Measurements from ENCODE around the gene FAM13C. TPM values are rescaled to one million over a fixed set of nuclear protein-coding genes. Genes with fewer than 3 reads are reported as not detected.

Gene FAM13C
- total and polyA plus RNA-seq, 9 of the 15 experiments (the other 6 are each of a cell fraction or from before 2014, with no cell fraction given) = not detected

- in situ Hi-C loops (cut with MboI) = no loop called here
- H2AFZ ChIP-seq (ENCODE audit: low read depth, low read length) = no peak overlapping the region
- no peak for ATAC-seq
- no peaks in the 10 kb centered on the region for H4K20me1 ChIP-seq (replicated peaks; ENCODE audit: control insufficient read depth, insufficient read depth, low read length)
- BruUV-seq (replicated peaks) = no TSS peak
- CTCF ChIA-PET (ENCODE audit: low intra/inter-chr PET ratio) = no interaction called here
- POLR2A ChIA-PET = no interaction called here
- H3K9me1 ChIP-seq (ENCODE audit: control insufficient read depth, insufficient read depth, low read length) = no peaks in the 10 kb centered on the region
- intact Hi-C loops (cut with micrococcal nuclease) = no loop called here
- 0 out of 2 replicates have a peak, but pooled peaks cover 3% of the 10 kb centered on the region for H3K9me3 ChIP-seq (replicated peaks; ENCODE audit: control insufficient read depth, insufficient read depth, low read depth, low read length)
- no peak overlapping the region for H3K9ac ChIP-seq (ENCODE audit: insufficient read depth in 1 of 2, low read depth in 2 of 2, low read length in 2 of 2)
- no peak for TF ChIP-seq SAFB2 (IDR thresholded peaks at IDR 0.05; ENCODE audit: borderline replicate concordance, low read depth, low read length, severe bottlenecking)
- no peak for TF ChIP-seq ZFP30 (CRISPR knock-in tag; IDR thresholded peaks at IDR 0.05; ENCODE audit: borderline replicate concordance)
- TF ChIP-seq NFATC3 (IDR thresholded peaks at IDR 0.05) = no peak
- TF ChIP-seq ETS1 (conservative IDR thresholded peaks at IDR 0.05; ENCODE audit: control insufficient read depth, low read depth, low read length) = no peak
- TF ChIP-seq HNRNPUL1 (IDR thresholded peaks at IDR 0.05; ENCODE audit: low read length) = no peak
- no peak for TF ChIP-seq TAL1 (IDR thresholded peaks at IDR 0.05)
- no peak for TF ChIP-seq ZNF24 (IDR thresholded peaks at IDR 0.05)
- no peak for TF ChIP-seq PCBP1 (IDR thresholded peaks at IDR 0.05; ENCODE audit: low read depth, low read length, poor library complexity, severe bottlenecking)
- no peak for TF ChIP-seq ILF3 (IDR thresholded peaks at IDR 0.05; ENCODE audit: borderline replicate concordance)
- TF ChIP-seq, protein P1, sequence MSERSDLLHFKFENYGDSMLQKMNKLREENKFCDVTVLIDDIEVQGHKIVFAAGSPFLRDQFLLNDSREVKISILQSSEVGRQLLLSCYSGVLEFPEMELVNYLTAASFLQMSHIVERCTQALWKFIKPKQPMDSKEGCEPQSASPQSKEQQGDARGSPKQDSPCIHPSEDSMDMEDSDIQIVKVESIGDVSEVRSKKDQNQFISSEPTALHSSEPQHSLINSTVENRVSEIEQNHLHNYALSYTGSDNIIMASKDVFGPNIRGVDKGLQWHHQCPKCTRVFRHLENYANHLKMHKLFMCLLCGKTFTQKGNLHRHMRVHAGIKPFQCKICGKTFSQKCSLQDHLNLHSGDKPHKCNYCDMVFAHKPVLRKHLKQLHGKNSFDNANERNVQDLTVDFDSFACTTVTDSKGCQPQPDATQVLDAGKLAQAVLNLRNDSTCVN (CRISPR knock-in tag; IDR thresholded peaks at IDR 0.05) = no peak
- TF ChIP-seq CBX8 (IDR thresholded peaks at IDR 0.05; ENCODE audit: borderline replicate concordance, extremely low read depth, low read depth, low read length, poor library complexity, severe bottlenecking) = no peak
- no peak for TF ChIP-seq ETV6 (IDR thresholded peaks at IDR 0.05; ENCODE audit: borderline replicate concordance in 1 of 2, low read depth in 2 of 2, low read length in 1 of 2)
- no peak for TF ChIP-seq ETV6 (CRISPR knock-in tag; IDR thresholded peaks at IDR 0.05; ENCODE audit: borderline replicate concordance)
- TF ChIP-seq KDM5B (IDR thresholded peaks at IDR 0.05; ENCODE audit: insufficient replicate concordance, low read depth, low read length) = no peak
- TF ChIP-seq, protein P2, sequence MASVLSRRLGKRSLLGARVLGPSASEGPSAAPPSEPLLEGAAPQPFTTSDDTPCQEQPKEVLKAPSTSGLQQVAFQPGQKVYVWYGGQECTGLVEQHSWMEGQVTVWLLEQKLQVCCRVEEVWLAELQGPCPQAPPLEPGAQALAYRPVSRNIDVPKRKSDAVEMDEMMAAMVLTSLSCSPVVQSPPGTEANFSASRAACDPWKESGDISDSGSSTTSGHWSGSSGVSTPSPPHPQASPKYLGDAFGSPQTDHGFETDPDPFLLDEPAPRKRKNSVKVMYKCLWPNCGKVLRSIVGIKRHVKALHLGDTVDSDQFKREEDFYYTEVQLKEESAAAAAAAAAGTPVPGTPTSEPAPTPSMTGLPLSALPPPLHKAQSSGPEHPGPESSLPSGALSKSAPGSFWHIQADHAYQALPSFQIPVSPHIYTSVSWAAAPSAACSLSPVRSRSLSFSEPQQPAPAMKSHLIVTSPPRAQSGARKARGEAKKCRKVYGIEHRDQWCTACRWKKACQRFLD (CRISPR knock-in tag; IDR thresholded peaks at IDR 0.05) = no peak
- no peak for TF ChIP-seq TARDBP (IDR thresholded peaks at IDR 0.05)
- TF ChIP-seq MEF2A (IDR thresholded peaks at IDR 0.05; ENCODE audit: control insufficient read depth, low read depth, low read length) = no peak
- H3K4me2 ChIP-seq (ENCODE audit: insufficient read depth, low read length) = no peak overlapping the region
- no peaks in the 10 kb centered on the region for H3K36me3 ChIP-seq (ENCODE audit: control insufficient read depth, insufficient read depth, low read length)
- no peak for FAIRE-seq
- H3K27me3 ChIP-seq (ENCODE audit: control insufficient read depth in 2 of 2, insufficient read depth in 2 of 2, low read length in 2 of 2) = no peaks in the 10 kb centered on the region
- no peak overlapping the region for H3K4me3 ChIP-seq
- no peak for DNase-seq (ENCODE audit: extremely low read depth in 1 of 4, low spot score in 3 of 4)
- no peak overlapping the region for H3K27ac ChIP-seq (ENCODE audit: extremely low read depth, low read depth, low read length)
- no peaks in the 10 kb centered on the region for H3K79me2 ChIP-seq (ENCODE audit: control insufficient read depth, insufficient read depth, low read length)
- H3K4me1 ChIP-seq (replicated peaks in 1 of 2; ENCODE audit: control insufficient read depth in 2 of 2, insufficient read depth in 2 of 2, low read length in 2 of 2) = no peaks in the 10 kb centered on the region
These were observed 51.3 kb downstream of the FAM13C start for GRCh38 chr10:59311025-59311424.
